NB4 (cell line): ENCODE data around the gene C16orf87.

Source experiments
- MYC ChIP-seq: IDR thresholded peaks from 2 replicates; pipeline ENCODE4 v1.6.1; 2011; ENCODE audit warnings: low read depth, low read length
- TF ChIP-seq, protein P1 (sequence below): IDR thresholded peaks from 2 replicates; pipeline ENCODE4 v1.6.1; 2011; ENCODE audit warnings: low read depth, low read length
- TF ChIP-seq, protein P2 (sequence below): IDR thresholded peaks from one replicate; pipeline ENCODE4 v1.5.1; 2012; ENCODE audit warnings: low read depth, low read length

DNA sequence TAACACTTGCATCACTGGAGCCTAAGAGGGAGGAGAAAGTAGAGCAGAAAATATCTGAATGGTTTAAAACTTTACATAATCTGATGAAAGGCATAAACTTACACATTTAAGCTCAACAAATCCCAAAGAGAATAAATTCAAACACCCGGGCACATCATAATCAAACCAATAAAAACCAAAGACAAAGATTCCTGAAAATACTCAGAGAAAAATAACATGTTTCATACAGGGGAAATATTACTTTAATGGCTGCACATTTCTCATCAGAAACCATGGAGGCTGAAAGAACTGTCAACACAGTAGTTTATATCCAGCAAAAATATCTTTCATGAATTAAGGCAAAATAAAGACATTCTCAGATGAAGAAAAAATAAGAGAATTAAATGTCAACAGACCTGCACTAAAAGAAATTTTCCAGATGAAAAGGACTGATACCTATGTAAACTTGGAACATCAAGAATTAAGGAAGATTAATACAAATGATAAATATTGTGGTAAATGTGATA, 34.2 kb downstream of the C16orf87 start:
- TF ChIP-seq, protein P1, sequence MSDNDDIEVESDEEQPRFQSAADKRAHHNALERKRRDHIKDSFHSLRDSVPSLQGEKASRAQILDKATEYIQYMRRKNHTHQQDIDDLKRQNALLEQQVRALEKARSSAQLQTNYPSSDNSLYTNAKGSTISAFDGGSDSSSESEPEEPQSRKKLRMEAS: no peak
- TF ChIP-seq MYC: no peak
- TF ChIP-seq, protein P2, sequence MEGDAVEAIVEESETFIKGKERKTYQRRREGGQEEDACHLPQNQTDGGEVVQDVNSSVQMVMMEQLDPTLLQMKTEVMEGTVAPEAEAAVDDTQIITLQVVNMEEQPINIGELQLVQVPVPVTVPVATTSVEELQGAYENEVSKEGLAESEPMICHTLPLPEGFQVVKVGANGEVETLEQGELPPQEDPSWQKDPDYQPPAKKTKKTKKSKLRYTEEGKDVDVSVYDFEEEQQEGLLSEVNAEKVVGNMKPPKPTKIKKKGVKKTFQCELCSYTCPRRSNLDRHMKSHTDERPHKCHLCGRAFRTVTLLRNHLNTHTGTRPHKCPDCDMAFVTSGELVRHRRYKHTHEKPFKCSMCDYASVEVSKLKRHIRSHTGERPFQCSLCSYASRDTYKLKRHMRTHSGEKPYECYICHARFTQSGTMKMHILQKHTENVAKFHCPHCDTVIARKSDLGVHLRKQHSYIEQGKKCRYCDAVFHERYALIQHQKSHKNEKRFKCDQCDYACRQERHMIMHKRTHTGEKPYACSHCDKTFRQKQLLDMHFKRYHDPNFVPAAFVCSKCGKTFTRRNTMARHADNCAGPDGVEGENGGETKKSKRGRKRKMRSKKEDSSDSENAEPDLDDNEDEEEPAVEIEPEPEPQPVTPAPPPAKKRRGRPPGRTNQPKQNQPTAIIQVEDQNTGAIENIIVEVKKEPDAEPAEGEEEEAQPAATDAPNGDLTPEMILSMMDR: no peak
